ENCODE data around the gene ENOX2.

The ENOX2 gene

DNA sequence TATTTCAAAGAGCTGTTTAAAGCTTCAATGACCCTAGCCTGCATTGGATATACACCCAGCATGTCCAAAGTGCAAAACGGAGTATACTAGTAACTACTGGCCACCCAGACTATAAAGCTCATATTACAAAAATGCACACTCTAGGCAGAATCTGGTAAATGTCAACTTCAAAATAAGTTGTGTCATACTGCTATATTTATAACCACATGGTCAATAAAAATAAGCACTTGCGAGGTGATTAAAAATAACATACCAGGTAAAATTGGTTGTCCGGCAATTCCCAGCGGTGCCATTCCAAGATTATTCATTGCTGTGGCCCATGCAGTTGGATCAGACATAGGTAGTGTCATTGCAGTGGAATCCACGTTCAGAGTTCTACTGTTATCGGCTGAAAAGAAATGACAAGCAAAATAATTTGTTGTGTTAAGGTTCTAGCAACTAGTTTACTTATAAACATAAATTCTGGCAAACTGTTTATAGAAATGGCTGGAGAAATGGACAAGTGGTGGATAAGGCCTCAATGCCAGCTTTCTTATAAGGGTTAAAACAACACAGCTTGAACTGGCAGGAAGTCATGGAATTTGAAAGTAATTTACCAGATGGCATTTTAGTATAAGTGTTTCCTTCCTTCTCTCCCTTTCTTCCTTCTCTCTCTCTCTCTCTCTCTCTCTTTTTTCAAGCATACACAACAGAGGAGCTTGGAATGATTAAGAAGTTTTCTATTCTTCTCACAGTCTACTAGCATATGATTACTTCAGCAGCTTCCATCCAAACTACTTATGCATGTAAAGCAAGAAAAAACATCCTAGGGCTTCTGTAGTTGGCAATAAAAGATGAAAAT lies 199.9 kb downstream of the ENOX2 start:
- DNase-seq (ENCODE audit: low read depth in 2 of 2): no peak

DNA sequence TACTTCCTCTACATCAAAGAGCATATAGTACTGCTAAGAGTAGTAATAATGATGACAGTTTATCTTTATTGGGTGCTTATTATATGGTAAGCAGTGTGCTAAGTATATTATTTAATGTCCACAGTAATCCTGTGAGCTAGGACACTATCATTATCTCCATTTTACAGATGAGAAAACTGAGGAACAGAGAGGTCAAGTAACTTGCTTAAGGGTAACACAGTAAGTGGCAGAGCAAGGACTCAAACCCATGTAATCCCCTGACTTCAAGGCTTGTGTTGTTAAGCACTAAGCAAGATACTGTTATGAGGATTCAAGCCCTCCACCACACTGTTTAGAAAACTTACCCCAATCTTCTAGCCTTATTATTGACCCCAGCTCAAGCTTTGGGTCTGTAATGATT lies 202.4 kb downstream of the ENOX2 start:
- no peak for DNase-seq (ENCODE audit: low read depth in 2 of 2)

DNA sequence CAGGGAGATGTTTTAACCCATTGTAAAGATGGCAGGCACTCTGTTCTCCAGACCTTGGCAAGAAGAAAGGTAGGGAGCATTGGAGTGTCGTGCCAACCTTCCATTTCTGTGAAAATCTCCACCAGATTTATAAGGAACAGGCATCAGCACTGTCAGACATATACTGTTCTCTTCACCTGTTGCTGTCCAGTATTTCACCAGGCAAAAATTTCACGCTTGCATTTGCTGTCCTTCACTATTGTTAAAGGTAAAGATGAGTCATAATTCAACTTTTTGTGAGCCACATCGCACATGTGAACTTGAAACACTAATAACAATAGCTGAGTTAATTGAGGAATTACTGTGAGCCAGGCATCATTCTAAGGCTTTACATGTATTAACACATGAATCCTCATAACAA lies 203.4 kb downstream of the ENOX2 start:
- DNase-seq (ENCODE audit: low read depth in 2 of 2): no peak

DNA sequence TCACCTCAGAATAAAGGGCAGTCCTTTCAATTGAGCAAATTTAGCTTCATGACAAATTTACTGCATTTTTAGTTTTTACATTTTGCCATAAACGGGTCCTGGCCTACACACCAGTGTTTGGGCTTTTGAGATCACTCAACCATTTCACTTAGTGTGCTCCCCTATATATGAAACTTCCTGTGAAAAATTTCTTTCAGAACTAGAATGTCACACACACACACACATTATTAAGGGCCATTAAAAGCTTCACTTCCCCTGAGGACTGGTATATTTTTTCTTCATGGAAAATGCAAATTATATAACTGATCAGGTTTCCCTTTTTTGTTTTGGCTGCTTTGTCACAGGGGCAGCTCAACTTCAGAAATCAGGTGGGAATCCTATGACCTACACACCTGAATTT lies 206.5 kb downstream of the ENOX2 start:
- no peak for DNase-seq (ENCODE audit: low read depth in 2 of 2)

DNA sequence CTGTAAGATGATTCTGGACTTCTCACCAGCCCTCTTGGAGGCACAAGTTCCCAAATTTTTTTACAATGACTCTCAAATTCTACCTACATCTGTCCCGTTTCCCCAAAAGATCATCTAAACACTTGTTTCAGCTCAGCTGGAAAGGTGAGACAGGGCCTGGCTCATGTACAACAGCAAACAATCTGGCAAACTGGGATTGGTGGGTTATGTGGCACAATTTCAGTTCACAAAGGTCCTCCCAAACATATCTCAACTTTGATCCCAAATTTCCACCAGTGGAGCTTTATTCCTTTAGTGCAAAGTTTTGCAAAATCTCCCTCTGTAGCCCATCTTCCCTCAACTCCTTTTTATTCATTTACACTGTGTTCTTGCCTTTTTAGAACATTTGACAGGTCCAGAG lies 207.1 kb downstream of the ENOX2 start:
- DNase-seq (ENCODE audit: low read depth in 2 of 2): no peak

DNA sequence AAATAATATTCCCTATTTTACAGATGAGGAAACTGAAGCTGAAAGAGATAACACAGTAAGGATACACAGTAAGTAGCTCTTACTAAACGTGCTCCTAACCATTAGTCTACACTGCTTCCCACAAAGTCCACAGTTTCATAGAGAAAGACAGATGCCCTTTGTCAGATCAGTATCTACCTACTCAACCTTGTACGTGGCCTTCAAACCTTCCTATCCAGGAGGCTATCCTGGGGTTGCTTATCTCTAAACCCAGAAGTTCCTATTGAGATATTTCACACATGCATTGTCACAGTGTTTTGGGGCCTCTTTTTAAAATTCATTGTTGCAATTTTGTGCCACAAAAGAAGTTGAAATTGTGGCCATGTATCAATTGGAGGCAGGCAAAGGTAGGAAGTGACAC lies 208.0 kb downstream of the ENOX2 start:
- DNase-seq (ENCODE audit: low read depth in 2 of 2): no peak

DNA sequence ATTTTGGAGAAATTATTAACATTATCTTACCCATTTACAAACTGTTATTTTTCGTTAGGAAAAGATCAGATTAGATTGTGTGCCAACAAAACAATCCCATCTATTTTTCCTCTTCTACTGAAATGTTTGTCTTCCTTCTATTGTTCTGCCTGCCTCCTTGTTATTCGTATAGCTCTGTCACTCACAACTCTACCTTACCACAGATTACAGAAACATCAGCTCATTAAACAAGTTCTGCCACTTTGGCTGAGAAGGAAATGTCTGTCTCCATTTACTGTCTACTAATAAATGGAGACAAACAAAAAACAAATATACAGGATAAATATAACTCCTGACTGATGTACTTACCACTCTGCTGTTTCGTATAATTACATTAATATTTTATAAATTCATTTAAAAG lies 211.4 kb downstream of the ENOX2 start:
- DNase-seq (ENCODE audit: low read depth in 2 of 2): no peak

DNA sequence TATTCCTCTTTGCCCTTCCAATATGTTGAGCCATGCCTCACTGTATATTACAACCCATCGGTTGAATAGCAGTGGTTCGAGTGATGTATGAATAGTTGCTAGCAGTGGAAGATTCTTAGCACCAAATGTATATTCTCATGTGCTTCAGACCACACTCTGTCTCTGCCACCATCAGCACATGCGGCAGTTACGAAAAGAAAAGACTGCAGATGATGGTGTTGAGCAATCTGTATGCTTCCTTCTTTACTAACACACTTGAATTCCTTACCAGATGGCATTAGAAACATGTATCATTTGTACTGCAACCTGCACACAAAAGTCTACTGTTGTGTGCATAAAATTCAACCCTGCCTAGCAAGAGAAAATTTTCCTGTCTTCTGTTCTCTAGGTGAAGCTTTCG lies 214.6 kb downstream of the ENOX2 start:
- DNase-seq (ENCODE audit: low read depth in 2 of 2): no peak

DNA sequence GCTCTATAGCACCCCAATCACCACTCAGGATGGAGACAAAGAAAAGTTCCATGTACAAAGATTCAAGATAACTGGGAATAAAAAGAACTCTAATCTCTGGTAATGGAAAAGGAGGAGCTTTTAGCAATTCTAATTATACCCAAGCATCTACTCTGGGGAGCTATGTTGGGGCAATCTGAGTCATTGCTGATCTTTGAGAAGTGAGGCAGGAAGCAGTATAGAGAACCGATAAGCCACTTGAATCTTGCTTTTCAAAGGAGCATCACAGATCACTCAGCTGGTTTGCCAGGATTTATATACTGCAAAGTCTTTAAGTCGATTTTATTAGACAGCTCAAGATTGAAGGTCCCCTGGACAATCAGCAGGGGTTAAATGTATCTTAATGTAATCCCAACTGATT lies 220.0 kb downstream of the ENOX2 start:
- no peak for DNase-seq (ENCODE audit: low read depth in 2 of 2)

DNA sequence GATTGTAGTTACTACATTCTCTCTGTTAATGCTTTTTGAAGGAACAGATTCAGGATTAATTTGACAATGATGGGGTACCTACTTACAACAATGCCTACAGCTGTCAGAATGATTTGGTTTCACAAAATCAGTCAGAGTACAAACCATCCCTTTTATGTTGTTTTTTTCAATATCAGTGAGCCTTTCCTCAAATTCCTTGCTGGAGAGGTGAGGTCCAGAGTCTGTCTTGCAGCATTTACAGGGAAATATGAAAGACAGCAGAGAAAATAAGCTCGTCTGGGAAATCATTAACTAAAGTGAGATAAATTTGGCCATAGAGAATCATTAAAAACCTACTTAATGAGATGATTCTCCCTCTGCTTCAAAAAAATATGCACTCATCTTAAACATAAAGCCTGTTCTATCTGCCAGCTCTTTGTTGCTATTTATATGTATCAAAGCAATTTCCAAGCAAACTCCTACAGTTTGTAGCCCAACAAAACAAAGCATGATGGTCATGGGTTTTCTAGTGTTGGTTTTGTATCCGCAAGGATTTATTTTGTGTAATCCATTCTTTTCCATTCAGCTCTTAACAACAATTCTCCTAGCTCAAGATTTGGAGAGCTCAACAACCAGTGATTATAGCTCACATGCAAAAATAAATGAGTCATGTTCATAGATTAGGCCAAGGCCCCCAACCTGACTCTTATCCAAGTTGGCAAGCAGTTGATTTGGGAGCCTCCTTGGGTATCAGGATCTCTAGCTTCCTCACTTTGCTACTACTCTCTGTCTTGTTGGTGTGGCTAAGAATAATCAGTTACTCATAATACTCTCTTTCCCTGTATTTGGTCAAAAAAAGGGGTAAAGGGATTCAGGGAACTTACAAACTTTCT lies 222.6 kb downstream of the ENOX2 start:
- no peak for DNase-seq (ENCODE audit: low read depth in 2 of 2)

DNA sequence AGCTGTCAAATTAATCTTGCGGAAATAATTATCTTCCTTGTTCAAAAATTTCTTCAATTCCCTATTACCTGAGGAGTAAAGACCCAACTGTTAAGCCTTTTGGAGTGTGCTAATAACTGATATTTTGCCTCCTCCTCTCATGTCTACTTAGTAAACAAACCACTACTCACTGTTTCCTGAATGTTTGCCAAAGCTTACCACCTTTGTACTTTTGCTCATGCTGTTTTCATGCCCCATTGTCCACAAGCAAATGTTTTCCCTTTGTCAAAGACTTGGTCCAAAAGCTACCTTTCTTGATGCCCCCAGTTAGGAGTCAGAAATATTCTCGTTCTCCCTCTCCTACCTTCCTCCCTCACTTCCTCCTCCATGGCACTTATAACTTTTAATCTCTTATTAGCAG lies 226.1 kb downstream of the ENOX2 start:
- no peak for DNase-seq (ENCODE audit: low read depth in 2 of 2)

DNA sequence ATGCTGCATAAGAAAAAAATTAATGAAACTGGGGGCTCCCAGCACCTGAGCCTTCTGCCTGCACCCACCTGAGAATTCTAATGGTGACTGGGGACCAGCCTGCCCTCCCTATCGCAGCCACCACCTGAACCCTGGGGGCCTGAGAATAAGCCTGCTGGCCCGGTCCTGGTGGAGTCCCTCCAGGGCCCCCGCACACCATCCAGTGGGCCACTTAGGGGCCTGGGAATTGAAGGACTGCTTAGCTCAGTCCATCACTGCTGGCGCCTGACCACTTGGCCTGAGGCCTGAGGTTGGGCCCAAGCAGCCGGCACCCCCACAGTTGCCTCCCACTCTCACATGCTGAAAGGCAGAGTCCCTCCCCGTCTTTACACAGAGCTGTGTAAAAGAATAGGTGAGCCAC lies 230.8 kb downstream of the ENOX2 start:
- DNase-seq (ENCODE audit: low read depth in 2 of 2): no peak

DNA sequence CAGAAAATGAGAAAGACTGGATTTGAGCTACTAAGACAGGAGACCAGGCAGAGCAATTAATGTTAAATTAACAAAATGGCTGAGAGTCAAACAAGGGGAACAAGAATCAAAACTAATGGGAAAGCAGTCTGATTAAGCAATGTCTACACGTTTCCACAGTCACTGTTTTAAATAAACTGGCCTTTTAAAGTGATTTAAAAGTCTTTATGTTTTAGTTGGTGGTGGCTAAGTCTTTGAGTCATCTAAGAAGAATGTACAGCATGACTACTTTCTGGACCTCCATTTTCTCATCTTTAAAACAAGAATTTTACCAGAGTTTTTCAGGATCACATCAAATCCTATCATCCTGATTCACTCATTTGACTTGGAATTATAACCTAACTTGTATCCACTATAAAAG lies 233.8 kb downstream of the ENOX2 start:
- DNase-seq (ENCODE audit: low read depth in 2 of 2): no peak

DNA sequence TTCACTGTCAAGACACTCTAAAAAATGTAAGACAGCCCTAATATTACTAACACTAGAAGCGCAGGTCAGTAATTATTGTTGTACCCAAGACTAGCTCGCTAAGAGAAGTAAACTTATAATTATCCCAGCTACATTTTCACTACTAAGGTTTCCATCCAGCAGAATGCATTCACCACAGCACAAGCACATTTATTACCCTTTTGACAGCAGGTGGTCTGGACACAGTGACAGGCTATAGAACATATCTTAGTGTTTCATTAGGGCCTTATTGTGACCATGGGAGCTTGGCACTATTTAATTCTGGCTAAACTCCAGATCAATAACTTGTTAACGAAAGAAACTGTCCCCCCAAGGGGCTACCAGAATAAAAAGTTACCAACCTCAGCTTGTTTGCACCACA lies 237.7 kb downstream of the ENOX2 start:
- no peak for DNase-seq (ENCODE audit: low read depth in 2 of 2)

DNA sequence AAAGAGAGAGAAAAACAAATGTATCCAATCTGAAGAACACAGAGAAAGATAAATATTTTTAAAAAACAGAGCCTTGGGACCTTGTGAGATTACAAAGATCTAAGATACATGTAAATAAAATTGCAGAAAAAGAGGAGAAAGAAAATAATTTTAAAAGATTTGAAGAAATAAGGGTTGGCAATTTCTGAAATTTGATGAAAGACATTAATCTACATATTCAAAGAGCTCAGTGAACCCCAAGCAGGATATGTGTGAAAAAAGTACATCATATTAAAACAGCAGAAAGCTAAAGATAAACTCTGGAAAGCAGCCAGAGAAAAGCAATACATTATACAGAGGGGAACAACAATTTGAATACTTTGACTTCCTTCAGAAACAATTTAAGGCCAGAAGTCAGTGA lies 244.7 kb downstream of the ENOX2 start:
- no peak for DNase-seq (ENCODE audit: low read depth in 2 of 2)

DNA sequence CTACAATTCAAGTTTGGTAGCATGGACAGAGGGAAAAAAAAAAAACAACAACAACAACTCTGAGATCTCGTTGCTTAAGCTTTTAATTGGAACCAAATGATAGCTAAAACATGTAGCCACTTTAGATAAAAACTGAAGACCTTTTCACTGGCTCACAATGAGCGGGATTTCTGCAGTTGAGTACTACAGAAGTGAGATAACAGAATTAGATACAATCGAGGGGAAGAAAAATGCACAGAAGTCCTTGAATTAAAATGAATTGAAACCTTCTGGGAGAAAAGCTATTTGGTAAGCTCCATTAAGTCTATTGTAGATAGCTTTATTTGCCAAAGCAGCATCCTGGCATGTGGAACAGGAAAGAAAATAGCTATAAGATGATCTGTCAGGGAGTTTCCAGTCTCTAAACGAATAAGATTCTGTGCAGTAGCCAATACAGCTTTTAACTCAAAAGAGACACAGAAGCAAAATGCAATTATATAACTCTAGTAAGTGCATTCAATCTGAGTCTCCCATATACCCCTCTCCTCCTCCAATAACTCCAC lies 248.5 kb downstream of the ENOX2 start:
- DNase-seq (ENCODE audit: low read depth in 2 of 2): no peak

DNA sequence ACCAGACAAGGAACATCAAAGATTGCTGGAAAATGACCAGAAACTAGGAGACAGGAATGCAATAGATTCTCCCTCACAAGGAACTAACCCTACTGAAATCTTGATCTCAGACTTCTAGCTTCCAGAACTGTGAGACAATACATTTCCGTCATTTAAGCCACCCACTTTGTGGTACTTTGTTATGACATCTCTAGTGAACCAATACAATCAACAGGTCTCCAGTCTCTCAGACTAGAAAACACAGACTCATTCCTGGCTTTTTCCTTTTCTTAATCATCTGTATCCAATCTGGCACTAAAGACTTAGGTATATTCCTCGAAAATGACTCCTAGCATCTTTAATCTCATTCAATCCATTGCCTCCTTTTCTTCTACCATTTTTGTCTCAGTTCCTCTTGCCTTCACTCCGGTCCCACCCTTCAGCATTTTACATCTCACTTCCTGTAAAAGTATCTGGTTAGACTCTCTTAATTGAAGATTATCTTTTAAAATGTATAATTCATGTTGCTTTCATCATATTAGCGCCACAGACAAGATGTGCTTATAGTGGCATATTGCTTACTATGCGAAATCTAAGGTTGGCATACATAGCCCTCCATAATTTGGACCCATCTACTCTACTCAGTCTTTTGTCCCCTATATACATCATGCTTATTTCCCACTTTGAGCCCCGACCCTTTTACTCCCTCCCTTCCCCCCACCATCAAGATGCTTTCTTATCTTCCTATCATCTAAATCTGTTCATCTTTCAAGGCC lies 250.0 kb downstream of the ENOX2 start:
- DNase-seq (ENCODE audit: low read depth in 2 of 2): no peak

DNA sequence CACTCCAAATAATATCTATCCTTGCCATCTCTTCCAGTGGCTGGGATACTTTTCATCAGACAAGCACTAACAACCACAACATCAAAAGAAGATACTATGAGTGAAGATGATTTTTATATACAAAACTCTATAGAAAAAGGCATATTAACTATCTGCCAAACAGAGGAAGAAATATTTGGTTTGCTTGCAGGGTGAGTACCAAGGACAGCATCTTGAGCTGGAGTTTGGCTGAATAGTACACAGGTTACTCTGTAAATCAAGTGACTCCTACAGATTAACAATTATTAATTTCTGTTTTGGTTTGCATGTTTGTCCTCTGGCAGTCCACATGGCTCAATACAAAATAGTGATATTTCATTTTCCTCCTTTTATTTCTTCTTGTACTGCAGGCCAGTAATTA lies 253.3 kb downstream of the ENOX2 start:
- no peak for DNase-seq (ENCODE audit: low read depth in 2 of 2)

DNA sequence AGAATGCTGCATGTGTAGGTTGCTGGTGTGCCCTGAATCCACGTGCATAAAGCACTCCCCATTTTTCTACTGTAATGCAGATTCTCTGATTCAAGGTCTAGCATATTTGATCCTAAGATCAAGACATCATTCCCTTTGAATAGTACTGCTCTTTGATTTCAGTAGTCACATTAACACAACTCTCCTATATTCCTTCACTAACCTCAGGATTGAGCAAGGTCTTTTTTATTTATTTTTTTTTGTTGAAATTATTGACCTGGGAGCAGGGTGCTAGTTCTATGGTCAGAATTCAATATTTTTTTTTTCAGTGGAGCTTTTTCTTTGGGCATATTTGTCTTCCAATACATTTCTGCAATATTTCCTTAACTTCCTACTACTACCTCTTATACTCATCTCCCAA lies 255.5 kb downstream of the ENOX2 start:
- no peak for DNase-seq (ENCODE audit: low read depth in 2 of 2)

DNA sequence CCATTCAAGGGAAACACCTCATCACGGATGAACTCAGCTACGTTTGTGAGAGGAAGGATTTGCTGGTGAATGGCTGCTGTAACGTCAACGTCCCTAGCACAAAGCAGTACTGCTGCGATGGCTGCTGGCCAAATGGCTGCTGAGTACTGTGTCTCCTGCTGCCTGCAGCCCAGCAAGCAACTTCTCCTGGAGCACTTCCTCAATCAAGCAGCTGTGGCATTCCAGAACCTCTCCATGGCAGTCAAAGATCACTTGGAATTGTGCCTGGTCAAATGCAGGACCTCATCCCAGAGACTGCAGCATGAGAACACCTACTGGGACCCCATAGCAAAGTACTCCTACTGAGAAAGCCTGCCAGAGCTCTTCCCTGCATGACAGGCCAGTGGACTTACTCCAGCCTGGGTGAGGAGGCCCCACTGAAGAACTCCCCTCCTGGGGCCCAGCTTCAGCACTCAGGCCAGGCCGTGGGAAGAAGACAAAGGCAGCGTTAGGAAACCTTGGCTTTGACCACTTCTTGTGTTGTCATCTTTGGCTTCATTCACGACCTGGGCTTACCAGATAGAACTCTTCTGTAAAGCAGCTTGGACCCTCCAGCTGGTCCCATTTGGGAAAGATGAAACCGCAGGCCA lies 256.9 kb downstream of the ENOX2 start:
- no peak for DNase-seq (ENCODE audit: low read depth in 2 of 2)

DNA sequence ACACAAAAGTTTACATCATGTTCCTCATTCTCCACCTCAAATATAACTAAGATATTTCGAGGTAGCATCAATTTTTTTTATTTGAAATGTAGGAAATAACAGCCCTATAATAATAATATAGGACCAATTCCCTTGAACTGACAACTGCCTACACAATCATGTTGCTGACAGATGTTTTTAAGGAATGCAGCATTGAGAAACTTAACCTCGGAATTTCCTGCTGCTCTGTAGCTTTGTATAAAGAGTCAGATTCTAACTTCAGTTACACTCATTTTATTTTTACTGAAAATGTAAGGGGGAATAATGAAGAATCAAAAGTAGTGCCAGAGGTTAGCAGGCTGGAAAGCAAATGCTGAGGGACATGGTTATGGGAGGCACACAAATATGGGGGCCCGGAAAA lies 265.4 kb downstream of the ENOX2 start:
- no peak for DNase-seq (ENCODE audit: low read depth in 2 of 2)

DNA sequence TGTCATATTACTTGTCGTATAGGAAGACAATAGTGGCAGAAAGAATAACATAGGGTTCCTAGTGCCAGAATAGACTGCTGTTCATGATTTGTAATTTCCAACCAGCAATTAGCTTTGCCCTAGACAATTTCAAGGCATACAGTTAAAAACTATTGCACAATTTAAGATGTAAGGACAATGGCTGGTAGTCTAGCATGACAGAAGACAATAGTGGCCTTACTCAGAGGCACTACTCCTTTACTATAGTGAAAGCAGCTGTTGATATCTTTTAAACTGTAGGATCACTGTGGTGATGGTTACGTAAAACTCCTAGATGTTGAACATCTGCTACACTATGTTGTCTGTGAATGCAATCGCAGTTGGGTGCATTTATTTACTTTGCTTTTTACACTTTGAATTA lies 266.7 kb downstream of the ENOX2 start:
- no peak for DNase-seq (ENCODE audit: low read depth in 2 of 2)
